Gastrocnemius medialis (tissue), 4 donors: ENCODE data around the gene PBX3.

Source experiments
- CTCF ChIP-seq, 5 experiments: fragments of 450-650 bp in 3 of 5; fragments of 200-600 bp in 2 of 5; sonication (generic) in 2 of 5; IDR thresholded peaks in 4 of 5; conservative IDR thresholded peaks in 1 of 5; 1 replicate in 4 of 5; 2 replicates in 1 of 5; pipeline ENCODE4 v1.5.1; 2016 to 2019; ENCODE audit warnings: antibody characterized with exemption in 5 of 5, mild to moderate bottlenecking in 3 of 5, moderate library complexity in 3 of 5
- POLR2A ChIP-seq, 2 donors: fragments of 450-650 bp; IDR thresholded peaks; one replicate each; pipeline ENCODE4 v1.6.1; 2017; ENCODE audit warnings: antibody characterized with exemption in 2 of 2, mild to moderate bottlenecking in 2 of 2, moderate library complexity in 2 of 2

DNA sequence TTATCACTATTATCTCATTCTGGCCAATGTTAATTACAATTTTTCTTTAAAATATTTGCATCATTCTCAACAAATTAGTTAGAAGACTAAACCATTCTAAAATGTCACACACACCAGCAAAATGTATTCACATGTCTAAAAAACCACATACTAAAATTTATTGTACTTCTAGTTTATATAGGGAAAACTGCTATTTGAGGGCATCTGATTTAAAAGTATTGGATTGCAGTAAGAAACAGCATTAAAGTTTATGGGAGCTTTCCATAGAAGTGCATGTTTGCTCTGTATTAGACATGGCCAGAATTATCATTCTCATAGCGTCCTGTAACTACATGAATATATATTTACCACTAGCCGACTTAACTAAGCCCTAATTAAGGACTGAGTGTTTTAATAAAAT, 150.3 kb downstream of the PBX3 start:
- TF ChIP-seq POLR2A (IDR thresholded peaks at IDR 0.05) (no peak), CTCF (IDR thresholded peaks at IDR 0.05 in 4 of 5, conservative IDR thresholded peaks at IDR 0.05 in 1 of 5) (no peak)
